Fibroblast of the aortic adventitia (primary cell): ENCODE measurements around the gene CD300LF. TPM values are rescaled to one million over a fixed set of nuclear protein-coding genes. Genes with fewer than 3 reads are reported as not detected.
A peak's percentile ranks its signal among the peaks of the same experiment; 100 is the strongest.

Experiments used
- DNase-seq: peaks from one replicate; pipeline ENCODE4 v3.0.0-alpha.2; 2010; ENCODE audit warnings: low read depth
- H3K4me3 ChIP-seq: 2 replicates; pipeline ENCODE4 v1.5.1; 2011; ENCODE audit warnings: low read depth, mild to moderate bottlenecking, control low read depth, low read length, moderate library complexity
- total RNA-seq: library from RNA; depleted of rRNA; stranded (reverse); fragments of >200 nt; gene quantifications from 2 replicates; pipeline ENCODE4 v1.2.3, GENCODE V29; 2012; ENCODE audit warnings: low replicate concordance
- TF ChIP-seq, protein P1 (sequence below): IDR thresholded peaks from 2 replicates; pipeline ENCODE4 v1.5.1; 2011; ENCODE audit warnings: mild to moderate bottlenecking, low read length, control low read depth, inconsistent platforms; ENCODE audit not compliant: insufficient read depth

The CD300LF gene
- total RNA-seq, 1 donor, result not detected

DNA sequence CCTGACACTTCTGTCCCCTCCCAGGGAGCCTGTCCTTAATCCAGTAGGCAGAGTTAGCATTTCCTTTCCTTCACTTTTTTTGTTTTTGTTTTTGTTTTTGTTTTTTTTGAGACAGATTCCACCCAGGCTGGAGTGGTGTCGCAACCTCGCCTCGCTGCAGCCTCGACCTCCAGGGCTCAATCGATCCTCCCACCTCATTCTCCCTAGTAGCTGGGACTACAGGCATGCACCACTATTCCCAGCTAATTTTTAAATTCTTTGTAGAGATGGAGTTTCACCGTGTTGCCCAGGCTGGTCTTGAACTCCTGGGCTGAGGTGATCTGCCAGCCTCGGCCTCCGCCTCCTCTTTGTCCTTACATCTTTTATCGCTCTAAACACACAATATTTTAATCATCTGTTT is 39.7 kb upstream of the CD300LF start:
- TF ChIP-seq, protein P1, sequence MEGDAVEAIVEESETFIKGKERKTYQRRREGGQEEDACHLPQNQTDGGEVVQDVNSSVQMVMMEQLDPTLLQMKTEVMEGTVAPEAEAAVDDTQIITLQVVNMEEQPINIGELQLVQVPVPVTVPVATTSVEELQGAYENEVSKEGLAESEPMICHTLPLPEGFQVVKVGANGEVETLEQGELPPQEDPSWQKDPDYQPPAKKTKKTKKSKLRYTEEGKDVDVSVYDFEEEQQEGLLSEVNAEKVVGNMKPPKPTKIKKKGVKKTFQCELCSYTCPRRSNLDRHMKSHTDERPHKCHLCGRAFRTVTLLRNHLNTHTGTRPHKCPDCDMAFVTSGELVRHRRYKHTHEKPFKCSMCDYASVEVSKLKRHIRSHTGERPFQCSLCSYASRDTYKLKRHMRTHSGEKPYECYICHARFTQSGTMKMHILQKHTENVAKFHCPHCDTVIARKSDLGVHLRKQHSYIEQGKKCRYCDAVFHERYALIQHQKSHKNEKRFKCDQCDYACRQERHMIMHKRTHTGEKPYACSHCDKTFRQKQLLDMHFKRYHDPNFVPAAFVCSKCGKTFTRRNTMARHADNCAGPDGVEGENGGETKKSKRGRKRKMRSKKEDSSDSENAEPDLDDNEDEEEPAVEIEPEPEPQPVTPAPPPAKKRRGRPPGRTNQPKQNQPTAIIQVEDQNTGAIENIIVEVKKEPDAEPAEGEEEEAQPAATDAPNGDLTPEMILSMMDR, result no peak
- DNase-seq, result no peak
- H3K4me3 ChIP-seq, result no peak overlapping the region

DNA sequence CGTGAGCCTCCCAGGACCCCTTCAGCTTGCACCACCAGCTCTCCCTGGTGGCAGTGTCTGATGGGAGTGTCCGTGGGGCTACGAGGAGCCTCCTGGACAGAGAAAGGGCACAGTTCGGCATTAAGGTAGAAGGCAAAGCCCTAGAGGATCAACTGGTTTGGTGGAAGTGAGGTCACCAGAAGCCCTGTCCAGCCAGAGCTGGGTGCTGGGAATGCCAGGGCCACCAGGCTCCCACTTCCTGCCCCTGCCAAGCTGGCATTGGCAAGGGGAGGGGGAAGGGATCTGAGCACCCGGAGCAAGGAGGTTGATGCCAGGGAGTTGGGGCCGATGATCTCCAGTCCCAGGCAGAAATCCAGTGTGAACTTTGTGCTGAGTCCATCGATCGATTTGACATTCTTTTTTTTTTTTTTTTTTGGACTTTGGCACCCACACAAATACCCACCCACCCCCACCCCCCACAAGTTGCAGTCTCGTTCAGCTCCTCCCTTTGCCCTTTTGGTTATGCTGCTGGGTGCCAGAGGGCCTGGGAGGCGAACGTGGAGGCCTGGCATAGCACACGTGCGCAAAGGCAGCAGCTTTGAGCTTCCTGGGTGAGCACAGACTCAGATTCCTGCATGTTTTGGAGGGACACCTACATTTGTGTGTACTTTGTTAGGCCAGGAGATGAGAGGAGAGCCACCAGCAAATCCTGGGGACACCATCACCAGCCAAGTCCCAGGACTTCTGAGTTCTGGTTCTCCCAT is 37.8 kb upstream of the CD300LF start:
- H3K4me3 ChIP-seq, result peak overlapping the region; percentile 83
- TF ChIP-seq, protein P1, result no peak
- DNase-seq, result no peak

DNA sequence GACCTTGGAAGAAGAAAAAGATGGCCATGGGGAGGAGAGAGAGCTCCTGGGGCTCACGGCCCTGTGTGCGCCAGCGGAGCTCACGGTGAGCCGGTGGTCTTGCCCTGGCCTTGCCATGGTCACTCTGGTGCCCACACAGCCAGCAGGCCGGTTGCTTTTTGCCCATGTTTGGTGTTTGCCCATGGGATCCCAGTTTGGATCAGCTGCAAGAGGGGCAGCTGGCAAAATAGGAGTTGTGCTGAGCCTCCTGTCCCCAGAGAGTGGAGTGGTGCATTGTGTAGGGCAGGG is 37.3 kb upstream of the CD300LF start:
- TF ChIP-seq, protein P1, result no peak
- H3K4me3 ChIP-seq, result peak overlapping the region; percentile 83
- DNase-seq, result no peak

DNA sequence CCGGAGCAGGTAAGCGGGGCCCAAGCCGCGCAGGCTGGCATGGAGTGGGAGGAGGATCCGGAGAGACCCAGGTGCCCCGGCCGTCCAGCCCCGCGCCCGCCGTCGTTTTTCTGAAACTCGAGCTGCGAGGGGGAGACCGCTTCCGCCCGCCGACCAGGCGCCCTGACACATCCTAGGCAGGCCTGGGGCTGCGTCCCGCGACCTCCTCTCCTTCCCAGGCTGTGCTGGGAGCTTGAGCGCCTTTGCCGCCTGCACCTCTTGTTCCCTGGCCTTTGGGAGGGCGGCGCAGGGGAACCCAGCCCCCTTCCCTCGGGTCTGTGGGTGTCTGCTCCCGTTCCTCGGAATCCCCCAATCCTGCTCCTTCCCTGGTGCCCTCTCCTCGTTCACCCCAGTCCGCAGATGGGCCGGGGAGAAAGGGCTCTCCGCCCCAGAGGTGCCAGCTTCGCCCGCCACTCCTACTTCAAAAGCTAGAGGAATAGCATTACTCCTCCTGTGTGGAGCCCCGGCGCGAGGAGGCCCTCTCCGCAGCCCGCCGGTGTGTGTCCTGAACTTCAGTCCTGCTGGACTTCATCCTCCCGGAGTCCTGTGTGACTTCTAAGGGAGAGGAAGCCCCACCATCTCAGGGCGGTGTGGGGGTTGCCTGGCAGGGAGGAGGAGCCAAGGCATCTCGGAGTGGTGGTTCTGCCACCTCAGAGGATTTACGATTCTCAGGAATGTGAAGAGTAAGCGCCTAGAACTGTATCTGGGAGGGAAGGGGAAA is 36.7 kb upstream of the CD300LF start:
- TF ChIP-seq, protein P1, result no peak
- H3K4me3 ChIP-seq, result peak overlapping the region; percentile 83
- DNase-seq, result no peak

DNA sequence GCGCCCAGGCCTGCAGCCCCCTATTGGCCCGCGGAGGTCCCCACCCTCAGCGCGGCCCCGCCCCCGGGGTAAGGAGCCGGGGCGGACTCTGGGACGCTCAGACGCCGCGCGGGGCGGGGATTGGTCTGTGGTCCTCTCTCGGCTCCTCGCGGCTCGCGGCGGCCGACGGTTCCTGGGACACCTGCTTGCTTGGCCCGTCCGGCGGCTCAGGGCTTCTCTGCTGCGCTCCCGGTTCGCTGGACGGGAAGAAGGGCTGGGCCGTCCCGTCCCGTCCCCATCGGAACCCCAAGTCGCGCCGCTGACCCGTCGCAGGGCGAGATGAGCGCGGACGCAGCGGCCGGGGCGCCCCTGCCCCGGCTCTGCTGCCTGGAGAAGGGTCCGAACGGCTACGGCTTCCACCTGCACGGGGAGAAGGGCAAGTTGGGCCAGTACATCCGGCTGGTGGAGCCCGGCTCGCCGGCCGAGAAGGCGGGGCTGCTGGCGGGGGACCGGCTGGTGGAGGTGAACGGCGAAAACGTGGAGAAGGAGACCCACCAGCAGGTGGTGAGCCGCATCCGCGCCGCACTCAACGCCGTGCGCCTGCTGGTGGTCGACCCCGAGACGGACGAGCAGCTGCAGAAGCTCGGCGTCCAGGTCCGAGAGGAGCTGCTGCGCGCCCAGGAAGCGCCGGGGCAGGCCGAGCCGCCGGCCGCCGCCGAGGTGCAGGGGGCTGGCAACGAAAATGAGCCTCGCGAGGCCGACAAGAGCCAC is 36.0 kb upstream of the CD300LF start, which contains the start of gene NHERF1:
Gene NHERF1 (plus strand): TSS at position 100 of the 750 bp plus-strand sequence. CDS start 219 bp downstream, at position 319.
- TF ChIP-seq, protein P1, result peak; percentile 14
- peak within 1 kb of the TSS; percentile 83 for H3K4me3 ChIP-seq
- peak; percentile 84 for DNase-seq

DNA sequence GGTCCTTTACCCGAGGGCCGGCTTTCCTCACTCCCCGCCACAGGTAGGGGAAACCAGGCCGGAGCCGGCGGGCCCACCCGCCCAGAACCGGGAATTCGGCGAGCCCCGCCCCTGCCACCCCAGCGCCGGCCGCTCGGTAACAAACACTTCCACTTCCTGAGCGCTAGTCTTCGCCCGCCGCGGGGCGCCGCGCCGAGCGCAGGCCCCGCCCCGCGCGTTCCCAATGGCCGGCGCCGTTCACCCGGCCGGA is 35.5 kb upstream of the CD300LF start:
- TF ChIP-seq, protein P1, result no peak
- H3K4me3 ChIP-seq, result peak overlapping the region; percentile 64
- DNase-seq, result no peak
